Activated naive CD4-positive, alpha-beta T cell treated with anti-CD3 and anti-CD28 coated beads for 36 hours (primary cell): ENCODE measurements around the gene ACKR2. TPM values are rescaled to one million over a fixed set of nuclear protein-coding genes. Genes with fewer than 3 reads are reported as not detected.
A peak's percentile ranks its signal among the peaks of the same experiment; 100 is the strongest.
"Not testable (repeated sequence)": the region's sequence is repeated elsewhere in the genome, so short reads cannot be mapped to it uniquely, and the experiment has no call there.

ENCODE experiments used
- CTCF ChIA-PET: fragments of 350-600 bp; sonication (Branson Sonifier 250); formaldehyde crosslinking; loops from one replicate; lab custom pipeline; 2021; ENCODE audit warnings: antibody characterized with exemption; lab: Charles Lee
- DNase-seq: peaks from one replicate; pipeline ENCODE4 v3.0.0-alpha.2; 2020
- H3K27ac Mint-ChIP-seq: one replicate; pipeline ENCODE4 v1.8.0; 2021; ENCODE audit warnings: mild to moderate bottlenecking, mixed read lengths
- H3K27me3 Mint-ChIP-seq: one replicate; pipeline ENCODE4 v1.8.0; 2021; ENCODE audit warnings: low read depth, mixed read lengths
- H3K36me3 Mint-ChIP-seq: one replicate; pipeline ENCODE4 v1.8.0; 2021; ENCODE audit warnings: low read depth, mixed read lengths
- H3K4me1 Mint-ChIP-seq: one replicate; pipeline ENCODE4 v1.8.0; 2021; ENCODE audit warnings: low read depth, mixed read lengths
- H3K4me3 Mint-ChIP-seq: one replicate; pipeline ENCODE4 v1.8.0; 2021; ENCODE audit warnings: mild to moderate bottlenecking, moderate library complexity, mixed read lengths
- H3K9me3 Mint-ChIP-seq: one replicate; pipeline ENCODE4 v1.8.0; 2021; ENCODE audit warnings: mixed read lengths
- intact Hi-C: fragments of 100-400 bp; cut with micrococcal nuclease; formaldehyde crosslinking; loops from one replicate; pipeline ENCODE4 v1.15.1; 2023
- total RNA-seq, 2 experiments: library from RNA; stranded (reverse); gene quantifications; one replicate each; pipeline ENCODE4 v1.2.3, GENCODE V29; 2021

The ACKR2 gene
- total RNA-seq, 2 experiments from 2014 or later = 0.42 to 0.76 TPM

- no peaks in the 10 kb centered on the region for H3K9me3 Mint-ChIP-seq
- intact Hi-C loops = loop anchor here (1.0 to 10.0 kb wide), 7 partner anchors 31 to 841 kb away; partner anchors contain the start of genes ANO10, CCDC13, POMGNT2 and SEC22C
- peak overlapping the region; percentile 86 for H3K27ac Mint-ChIP-seq
- H3K36me3 Mint-ChIP-seq = peaks cover 10% of the 10 kb centered on the region
- H3K27me3 Mint-ChIP-seq = peaks cover 9% of the 10 kb centered on the region
- H3K4me3 Mint-ChIP-seq = peak overlapping the region; percentile 96
- CTCF ChIA-PET = interaction anchor here (0.8 to 1.4 kb wide), 3 partner anchors 9 to 36 kb away, joined by 3 to 6 read pairs (median 3); no protein-coding TSS in a partner anchor
- peak; percentile 48 for DNase-seq
- peaks cover 43% of the 10 kb centered on the region for H3K4me1 Mint-ChIP-seq
Measured at GRCh38 chr3:42803414-42804105, 5.7 kb upstream of the ACKR2 start.

GRCh38 chr3:42804106-42804830 lies 5.0 kb upstream of the ACKR2 start, which contains the start of gene HIGD1A:
Gene HIGD1A (minus strand): TSS chr3:42804490. CDS start chr3:42794253, 10,237 bp downstream.
- Mint-ChIP-seq H3K4me1 (peaks cover 42% of the 10 kb centered on the region), H3K36me3 (peaks cover 10% of the 10 kb centered on the region), H3K4me3 (peak within 1 kb of the TSS; percentile 96), H3K9me3 (no peaks in the 10 kb centered on the region), H3K27me3 (peaks cover 11% of the 10 kb centered on the region), H3K27ac (peak within 1 kb of the TSS; percentile 86)
- CTCF ChIA-PET = interaction anchor here (1.1 to 1.4 kb wide), 3 partner anchors 24 to 35 kb away, joined by 3 to 6 read pairs (median 3); no protein-coding TSS in a partner anchor
- peak; percentile 95 for DNase-seq
- intact Hi-C loops = loop anchor here (1.0 to 10.0 kb wide), 7 partner anchors 31 to 842 kb away; partner anchors contain the start of genes ANO10, CCDC13, POMGNT2 and SEC22C

GRCh38 chr3:42804831-42805132 lies 4.5 kb upstream of the ACKR2 start:
- H3K4me1 Mint-ChIP-seq = peaks cover 38% of the 10 kb centered on the region
- no peaks in the 10 kb centered on the region for H3K9me3 Mint-ChIP-seq
- CTCF ChIA-PET = interaction anchor here (1.1 to 1.2 kb wide), 2 partner anchors 24 to 35 kb away, joined by 3 read pairs; no protein-coding TSS in a partner anchor
- peaks cover 7% of the 10 kb centered on the region for H3K36me3 Mint-ChIP-seq
- peak overlapping the region; percentile 96 for H3K4me3 Mint-ChIP-seq
- peaks cover 11% of the 10 kb centered on the region for H3K27me3 Mint-ChIP-seq
- intact Hi-C loops = loop anchor here (1.0 to 10.0 kb wide), 7 partner anchors 32 to 842 kb away; partner anchors contain the start of genes ANO10, CCDC13, POMGNT2 and SEC22C
- no peak overlapping the region for H3K27ac Mint-ChIP-seq
- no peak for DNase-seq

GRCh38 chr3:42805141-42805821 lies 4.0 kb upstream of the ACKR2 start:
- peaks cover 7% of the 10 kb centered on the region for H3K36me3 Mint-ChIP-seq
- intact Hi-C loops = loop anchor here (2.0 to 10.0 kb wide), 3 partner anchors 32 to 300 kb away; partner anchors contain the start of genes CCDC13 and POMGNT2
- peak overlapping the region; percentile 96 for H3K4me3 Mint-ChIP-seq
- peak; percentile 8 for DNase-seq
- H3K27ac Mint-ChIP-seq = no peak overlapping the region
- peaks cover 11% of the 10 kb centered on the region for H3K27me3 Mint-ChIP-seq
- CTCF ChIA-PET = interaction anchor here (1.1 to 1.2 kb wide), 2 partner anchors 25 to 35 kb away, joined by 3 read pairs; no protein-coding TSS in a partner anchor
- H3K4me1 Mint-ChIP-seq = peaks cover 36% of the 10 kb centered on the region
- H3K9me3 Mint-ChIP-seq = no peaks in the 10 kb centered on the region

- intact Hi-C loops = loop anchor here (10.0 kb wide), 1 partner anchor 297 kb away; the partner anchor contains the start of gene POMGNT2
- H3K4me1 Mint-ChIP-seq = peaks cover 13% of the 10 kb centered on the region
- no peak overlapping the region for H3K4me3 Mint-ChIP-seq
- H3K27ac Mint-ChIP-seq = no peak overlapping the region
- DNase-seq = no peak
- H3K9me3 Mint-ChIP-seq = no peaks in the 10 kb centered on the region
- CTCF ChIA-PET = no interaction called here
- H3K27me3 Mint-ChIP-seq = peaks cover 11% of the 10 kb centered on the region
- peaks cover 5% of the 10 kb centered on the region for H3K36me3 Mint-ChIP-seq
Measured at GRCh38 chr3:42807929-42808328, 1.3 kb upstream of the ACKR2 start.

- intact Hi-C loops, H3K36me3 Mint-ChIP-seq, H3K27ac Mint-ChIP-seq, CTCF ChIA-PET, H3K4me3 Mint-ChIP-seq, H3K27me3 Mint-ChIP-seq, DNase-seq, H3K9me3 Mint-ChIP-seq, H3K4me1 Mint-ChIP-seq: not testable (repeated sequence)
Measured at GRCh38 chr3:42810706-42811105, 1.5 kb downstream of the ACKR2 start.

- H3K36me3 Mint-ChIP-seq, H3K27me3 Mint-ChIP-seq, H3K4me1 Mint-ChIP-seq, intact Hi-C loops, H3K9me3 Mint-ChIP-seq, CTCF ChIA-PET, H3K4me3 Mint-ChIP-seq, H3K27ac Mint-ChIP-seq, DNase-seq: not testable (repeated sequence)
Measured at GRCh38 chr3:42811118-42811883, 2.1 kb downstream of the ACKR2 start.

GRCh38 chr3:42814246-42814645 lies 5.0 kb downstream of the ACKR2 start:
- Mint-ChIP-seq H3K9me3 (no peaks in the 10 kb centered on the region), H3K27me3 (no peaks in the 10 kb centered on the region), H3K36me3 (no peaks in the 10 kb centered on the region), H3K27ac (no peak overlapping the region), H3K4me3 (no peak overlapping the region), H3K4me1 (no peaks in the 10 kb centered on the region)
- DNase-seq = no peak
- intact Hi-C loops = no loop called here
- CTCF ChIA-PET = no interaction called here

GRCh38 chr3:42814914-42815507 lies 5.8 kb downstream of the ACKR2 start:
- intact Hi-C loops = no loop called here
- CTCF ChIA-PET = no interaction called here
- no peaks in the 10 kb centered on the region for H3K4me1 Mint-ChIP-seq
- no peaks in the 10 kb centered on the region for H3K36me3 Mint-ChIP-seq
- H3K27me3 Mint-ChIP-seq = no peaks in the 10 kb centered on the region
- H3K9me3 Mint-ChIP-seq = no peaks in the 10 kb centered on the region
- DNase-seq = no peak
- H3K27ac Mint-ChIP-seq = no peak overlapping the region
- no peak overlapping the region for H3K4me3 Mint-ChIP-seq

- Mint-ChIP-seq H3K4me3 (no peak overlapping the region), H3K9me3 (no peaks in the 10 kb centered on the region), H3K4me1 (no peaks in the 10 kb centered on the region), H3K27ac (no peak overlapping the region), H3K36me3 (no peaks in the 10 kb centered on the region), H3K27me3 (no peaks in the 10 kb centered on the region)
- CTCF ChIA-PET = interaction anchor here (0.7 kb wide), 1 partner anchor 934 kb away, joined by 3 read pairs; no protein-coding TSS in a partner anchor
- DNase-seq = no peak
- intact Hi-C loops = no loop called here
Measured at GRCh38 chr3:42815826-42816225, 6.6 kb downstream of the ACKR2 start.

- H3K27ac Mint-ChIP-seq = no peak overlapping the region
- DNase-seq = no peak
Measured at GRCh38 chr3:42819351-42819965, 10.2 kb downstream of the ACKR2 start.

More at GRCh38 chr3:42819351-42819965, 10.2 kb downstream of the ACKR2 start:
- Mint-ChIP-seq H3K9me3 (no peaks in the 10 kb centered on the region), H3K4me1 (no peaks in the 10 kb centered on the region), H3K27me3 (no peaks in the 10 kb centered on the region), H3K4me3 (no peak overlapping the region), H3K36me3 (no peaks in the 10 kb centered on the region)
- intact Hi-C loops = no loop called here
- CTCF ChIA-PET = interaction anchor here (1.1 to 2.7 kb wide), 4 partner anchors 12 to 60 kb away, joined by 3 to 11 read pairs (median 5); no protein-coding TSS in a partner anchor
